ENCODE data around the gene CDS2. TPM values are rescaled to one million over a fixed set of nuclear protein-coding genes. Genes with fewer than 3 reads are reported as not detected.
A peak's percentile ranks its signal among the peaks of the same experiment; 100 is the strongest.

The CDS2 gene
- total and polyA plus RNA-seq, 2 of the 13 experiments (the other 11 are each of a cell fraction or from before 2014, with no cell fraction given) = 81.3 to 153 TPM

DNA sequence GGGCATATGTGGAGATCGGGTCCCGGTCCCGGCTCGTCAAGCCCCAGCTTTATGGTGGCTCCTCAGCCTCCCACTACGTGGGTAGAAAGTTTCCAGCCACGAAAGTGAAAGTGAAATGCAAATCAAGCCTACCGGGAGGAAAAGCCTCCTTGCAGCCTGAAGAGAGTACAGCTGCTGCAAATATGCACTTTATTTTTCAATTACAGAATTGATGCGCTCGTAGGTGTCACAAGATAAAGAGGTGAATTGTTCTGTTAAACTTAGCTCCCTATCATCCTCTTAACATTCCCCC, 6.7 kb upstream of the CDS2 start (continued):
- no peak for TF ChIP-seq ZNF260 (CRISPR knock-in tag; IDR thresholded peaks at IDR 0.05; ENCODE audit: borderline replicate concordance, low read depth)
- TF ChIP-seq ZNF546 (CRISPR knock-in tag; conservative IDR thresholded peaks at IDR 0.05) = no peak
- TF ChIP-seq SUZ12 (IDR thresholded peaks at IDR 0.05; ENCODE audit: low read depth, low read length) = no peak
- no peak for TF ChIP-seq AHR (CRISPR knock-in tag; IDR thresholded peaks at IDR 0.05)
- no peak for TF ChIP-seq PCBP1 (IDR thresholded peaks at IDR 0.05; ENCODE audit: borderline replicate concordance, low read depth, low read length)
- TF ChIP-seq PITX1 (CRISPR knock-in tag; IDR thresholded peaks at IDR 0.05) = no peak; the same call in 1 of the 2 replicates
- no peak for TF ChIP-seq NPAS2 (CRISPR knock-in tag; IDR thresholded peaks at IDR 0.05; ENCODE audit: borderline replicate concordance)
- TF ChIP-seq MTA1 (CRISPR knock-in tag; IDR thresholded peaks at IDR 0.05; ENCODE audit: borderline replicate concordance) = no peak
- TF ChIP-seq ADNP (CRISPR knock-in tag; IDR thresholded peaks at IDR 0.05) = 0 out of 2 replicates have a peak, but pooled peaks have one; percentile 6
- TF ChIP-seq, protein P1, sequence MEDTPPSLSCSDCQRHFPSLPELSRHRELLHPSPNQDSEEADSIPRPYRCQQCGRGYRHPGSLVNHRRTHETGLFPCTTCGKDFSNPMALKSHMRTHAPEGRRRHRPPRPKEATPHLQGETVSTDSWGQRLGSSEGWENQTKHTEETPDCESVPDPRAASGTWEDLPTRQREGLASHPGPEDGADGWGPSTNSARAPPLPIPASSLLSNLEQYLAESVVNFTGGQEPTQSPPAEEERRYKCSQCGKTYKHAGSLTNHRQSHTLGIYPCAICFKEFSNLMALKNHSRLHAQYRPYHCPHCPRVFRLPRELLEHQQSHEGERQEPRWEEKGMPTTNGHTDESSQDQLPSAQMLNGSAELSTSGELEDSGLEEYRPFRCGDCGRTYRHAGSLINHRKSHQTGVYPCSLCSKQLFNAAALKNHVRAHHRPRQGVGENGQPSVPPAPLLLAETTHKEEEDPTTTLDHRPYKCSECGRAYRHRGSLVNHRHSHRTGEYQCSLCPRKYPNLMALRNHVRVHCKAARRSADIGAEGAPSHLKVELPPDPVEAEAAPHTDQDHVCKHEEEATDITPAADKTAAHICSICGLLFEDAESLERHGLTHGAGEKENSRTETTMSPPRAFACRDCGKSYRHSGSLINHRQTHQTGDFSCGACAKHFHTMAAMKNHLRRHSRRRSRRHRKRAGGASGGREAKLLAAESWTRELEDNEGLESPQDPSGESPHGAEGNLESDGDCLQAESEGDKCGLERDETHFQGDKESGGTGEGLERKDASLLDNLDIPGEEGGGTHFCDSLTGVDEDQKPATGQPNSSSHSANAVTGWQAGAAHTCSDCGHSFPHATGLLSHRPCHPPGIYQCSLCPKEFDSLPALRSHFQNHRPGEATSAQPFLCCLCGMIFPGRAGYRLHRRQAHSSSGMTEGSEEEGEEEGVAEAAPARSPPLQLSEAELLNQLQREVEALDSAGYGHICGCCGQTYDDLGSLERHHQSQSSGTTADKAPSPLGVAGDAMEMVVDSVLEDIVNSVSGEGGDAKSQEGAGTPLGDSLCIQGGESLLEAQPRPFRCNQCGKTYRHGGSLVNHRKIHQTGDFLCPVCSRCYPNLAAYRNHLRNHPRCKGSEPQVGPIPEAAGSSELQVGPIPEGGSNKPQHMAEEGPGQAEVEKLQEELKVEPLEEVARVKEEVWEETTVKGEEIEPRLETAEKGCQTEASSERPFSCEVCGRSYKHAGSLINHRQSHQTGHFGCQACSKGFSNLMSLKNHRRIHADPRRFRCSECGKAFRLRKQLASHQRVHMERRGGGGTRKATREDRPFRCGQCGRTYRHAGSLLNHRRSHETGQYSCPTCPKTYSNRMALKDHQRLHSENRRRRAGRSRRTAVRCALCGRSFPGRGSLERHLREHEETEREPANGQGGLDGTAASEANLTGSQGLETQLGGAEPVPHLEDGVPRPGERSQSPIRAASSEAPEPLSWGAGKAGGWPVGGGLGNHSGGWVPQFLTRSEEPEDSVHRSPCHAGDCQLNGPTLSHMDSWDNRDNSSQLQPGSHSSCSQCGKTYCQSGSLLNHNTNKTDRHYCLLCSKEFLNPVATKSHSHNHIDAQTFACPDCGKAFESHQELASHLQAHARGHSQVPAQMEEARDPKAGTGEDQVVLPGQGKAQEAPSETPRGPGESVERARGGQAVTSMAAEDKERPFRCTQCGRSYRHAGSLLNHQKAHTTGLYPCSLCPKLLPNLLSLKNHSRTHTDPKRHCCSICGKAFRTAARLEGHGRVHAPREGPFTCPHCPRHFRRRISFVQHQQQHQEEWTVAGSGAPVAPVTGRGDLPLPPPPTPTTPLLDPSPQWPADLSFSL (CRISPR knock-in tag; IDR thresholded peaks at IDR 0.05) = no peak
- TF ChIP-seq POLR2A (IDR thresholded peaks at IDR 0.05; ENCODE audit: insufficient read depth in 1 of 2, low read depth in 2 of 2, low read length in 2 of 2) = peak in 1 of 2 experiments; percentile 96; a peak in 2 of 4 replicates
- no peak; the same call in 1 of the 2 replicates for TF ChIP-seq ZNF350 (CRISPR knock-in tag; IDR thresholded peaks at IDR 0.05; ENCODE audit: borderline replicate concordance, low read depth)
- TF ChIP-seq, protein P2, sequence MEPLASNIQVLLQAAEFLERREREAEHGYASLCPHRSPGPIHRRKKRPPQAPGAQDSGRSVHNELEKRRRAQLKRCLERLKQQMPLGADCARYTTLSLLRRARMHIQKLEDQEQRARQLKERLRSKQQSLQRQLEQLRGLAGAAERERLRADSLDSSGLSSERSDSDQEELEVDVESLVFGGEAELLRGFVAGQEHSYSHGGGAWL (CRISPR knock-in tag; IDR thresholded peaks at IDR 0.05) = no peak
- TF ChIP-seq JUN (CRISPR knock-in tag; IDR thresholded peaks at IDR 0.05) = no peak
- no peak for TF ChIP-seq ZNF451 (CRISPR knock-in tag; IDR thresholded peaks at IDR 0.05)
- TF ChIP-seq ZMYM2 (CRISPR knock-in tag; IDR thresholded peaks at IDR 0.05) = peak; percentile 80
- TF ChIP-seq, protein P3, sequence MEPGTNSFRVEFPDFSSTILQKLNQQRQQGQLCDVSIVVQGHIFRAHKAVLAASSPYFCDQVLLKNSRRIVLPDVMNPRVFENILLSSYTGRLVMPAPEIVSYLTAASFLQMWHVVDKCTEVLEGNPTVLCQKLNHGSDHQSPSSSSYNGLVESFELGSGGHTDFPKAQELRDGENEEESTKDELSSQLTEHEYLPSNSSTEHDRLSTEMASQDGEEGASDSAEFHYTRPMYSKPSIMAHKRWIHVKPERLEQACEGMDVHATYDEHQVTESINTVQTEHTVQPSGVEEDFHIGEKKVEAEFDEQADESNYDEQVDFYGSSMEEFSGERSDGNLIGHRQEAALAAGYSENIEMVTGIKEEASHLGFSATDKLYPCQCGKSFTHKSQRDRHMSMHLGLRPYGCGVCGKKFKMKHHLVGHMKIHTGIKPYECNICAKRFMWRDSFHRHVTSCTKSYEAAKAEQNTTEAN (CRISPR knock-in tag; conservative IDR thresholded peaks at IDR 0.05) = no peak
- no peak for TF ChIP-seq KDM6A (CRISPR knock-in tag; IDR thresholded peaks at IDR 0.05; ENCODE audit: low read depth)
- TF ChIP-seq ZFP82 (CRISPR knock-in tag; IDR thresholded peaks at IDR 0.05; ENCODE audit: borderline replicate concordance) = no peak
- no peak for TF ChIP-seq ZNF251 (CRISPR knock-in tag; IDR thresholded peaks at IDR 0.05)
- no peak for TF ChIP-seq GZF1 (CRISPR knock-in tag; IDR thresholded peaks at IDR 0.05)
- TF ChIP-seq GATA4 (IDR thresholded peaks at IDR 0.05; ENCODE audit: borderline replicate concordance, low read depth) = peak; percentile 64; the same call in 1 of the 2 replicates
- no peak for TF ChIP-seq ZNF678 (CRISPR knock-in tag; IDR thresholded peaks at IDR 0.05)
- no peak; the same call in 1 of the 2 replicates for TF ChIP-seq ZBTB2 (CRISPR knock-in tag; IDR thresholded peaks at IDR 0.05; ENCODE audit: low read depth)

Data from HepG2 (cell line).